Adrenal gland (tissue), 12 donors: ENCODE results near the gene ZRANB1. TPM values are rescaled to one million over a fixed set of nuclear protein-coding genes. Genes with fewer than 3 reads are reported as not detected.

Experiments
- DNase-seq, 7 donors: peaks; one replicate each; pipeline ENCODE4 v3.0.0-alpha.2; 2019 to 2020
- H3K27ac ChIP-seq, 5 donors: fragments of 200-600 bp; sonication (generic) in 4 of 5; 1 replicate in 3 of 5; 2 replicates in 2 of 5; pipeline versions ENCODE4 v1.5.1 to v1.8.0; 2016 to 2020; ENCODE audit warnings: mild to moderate bottlenecking in 1 of 5
- H3K27me3 ChIP-seq: fragments of 200-600 bp; 2 replicates; pipeline ENCODE4 v1.8.0; 2021
- H3K36me3 ChIP-seq, 2 donors: fragments of 200-600 bp; replicated peaks in 1 of 2; 1 replicate in 1 of 2; 2 replicates in 1 of 2; pipeline versions ENCODE4 v1.5.1 to v1.8.0; 2018 to 2022
- H3K4me1 ChIP-seq, 2 donors: fragments of 200-600 bp; replicated peaks in 1 of 2; 1 replicate in 1 of 2; 2 replicates in 1 of 2; pipeline versions ENCODE4 v1.5.1 to v1.8.0; 2018 to 2021
- H3K4me3 ChIP-seq, 4 donors: fragments of 200-600 bp; sonication (generic) in 3 of 4; one replicate each; pipeline ENCODE4 v1.5.1; 2016 to 2018
- H3K9me3 ChIP-seq, 3 donors: fragments of 200-600 bp; sonication (generic) in 1 of 3; replicated peaks in 1 of 3; 1 replicate in 2 of 3; 2 replicates in 1 of 3; pipeline versions ENCODE4 v1.5.1 to v1.8.0; 2016 to 2021
- POLR2A ChIP-seq, 2 donors: fragments of 450-650 bp; IDR thresholded peaks; one replicate each; pipeline ENCODE4 v1.6.1; 2017; ENCODE audit warnings: antibody characterized with exemption in 2 of 2, mild to moderate bottlenecking in 2 of 2, moderate library complexity in 1 of 2
- WGBS, 4 donors: extraction: QIAGEN DNeasy Blood & Tissue Kit in 2 of 4; methylation state at CpG; one replicate each; pipeline versions ENCODE4 v1.1.5 to v1.1.7; 2013 to 2017; 5-methylcytosine and 5-hydroxymethylcytosine counted together
- intact Hi-C, 2 donors: fragments of 100-400 bp; cut with DNase I; formaldehyde crosslinking; loops; one replicate each; pipeline versions ENCODE4 v1.14.1 to v1.15.0; 2022 to 2023
- polyA plus RNA-seq, 3 donors: library from polyadenylated mRNA; stranded (reverse); fragments of 200-250 nt in 2 of 3; fragments of 350-450 nt in 1 of 3; fragmentation: Illumina TruSeq in 1 of 3; extraction: RNeasy Lipid Tissue Mini Kit (QIAGEN cat#74804) in 1 of 3; gene quantifications; one replicate each; pipeline ENCODE4 v1.2.3, GENCODE V29; 2013 to 2014
- total RNA-seq, 9 donors: library from RNA; depleted of rRNA in 4 of 9; stranded (reverse); fragments of >200 nt in 4 of 9; fragments of 120-200 nt in 1 of 9; fragmentation: NEBNext Ultra II Directional in 1 of 9; extraction: Animal tissue kit (Norgen Biotek cat#: 25700) in 1 of 9; gene quantifications; one replicate each; pipeline versions ENCODE4 v1.1.0 to v1.2.4, GENCODE V29; 2013 to 2023
- TF ChIP-seq, protein P1 (sequence below), 6 experiments: fragments of 450-650 bp in 4 of 6; fragments of 200-600 bp in 2 of 6; sonication (generic) in 1 of 6; IDR thresholded peaks; 1 replicate in 5 of 6; 2 replicates in 1 of 6; pipeline versions ENCODE4 v1.5.1 to v1.8.0; 2016 to 2021; ENCODE audit warnings: antibody characterized with exemption in 6 of 6, mild to moderate bottlenecking in 2 of 6, moderate library complexity in 1 of 6
- donor health status: healthy with polysubstance abuse.
- donor health status: Bipolar disorder and iron deficiency.
- donor health status: DM: yes; HTN: yes; CAD: no.
- donor health status: DM: no; HTN: no; CAD: no.
- donor health status: DM: no; HTN: no; CAD: no.
- donor health status: DM: yes; HTN: yes; CAD: no.

Gene ZRANB1
- total and polyA plus RNA-seq, 12 donors = 20.2 to 64.7 (median 38.0) TPM

- Histone ChIP-seq H3K27me3 (no peaks in the 10 kb centered on the region), H3K9me3 (no peaks in the 10 kb centered on the region), H3K4me3 (no peak overlapping the region), H3K36me3 (no peaks in the 10 kb centered on the region), H3K4me1 (peaks cover 32 to 77% of the 10 kb centered on the region in 2 donors), H3K27ac (peak overlapping the region in 1 of 5 donors; percentile 69)
- 63 to 73% (median 67%) methylated on average over 2 of the region's 2 CpGs for WGBS, 4 donors
- intact Hi-C loops = no loop called here
- no peak for DNase-seq
- TF ChIP-seq, protein P1, sequence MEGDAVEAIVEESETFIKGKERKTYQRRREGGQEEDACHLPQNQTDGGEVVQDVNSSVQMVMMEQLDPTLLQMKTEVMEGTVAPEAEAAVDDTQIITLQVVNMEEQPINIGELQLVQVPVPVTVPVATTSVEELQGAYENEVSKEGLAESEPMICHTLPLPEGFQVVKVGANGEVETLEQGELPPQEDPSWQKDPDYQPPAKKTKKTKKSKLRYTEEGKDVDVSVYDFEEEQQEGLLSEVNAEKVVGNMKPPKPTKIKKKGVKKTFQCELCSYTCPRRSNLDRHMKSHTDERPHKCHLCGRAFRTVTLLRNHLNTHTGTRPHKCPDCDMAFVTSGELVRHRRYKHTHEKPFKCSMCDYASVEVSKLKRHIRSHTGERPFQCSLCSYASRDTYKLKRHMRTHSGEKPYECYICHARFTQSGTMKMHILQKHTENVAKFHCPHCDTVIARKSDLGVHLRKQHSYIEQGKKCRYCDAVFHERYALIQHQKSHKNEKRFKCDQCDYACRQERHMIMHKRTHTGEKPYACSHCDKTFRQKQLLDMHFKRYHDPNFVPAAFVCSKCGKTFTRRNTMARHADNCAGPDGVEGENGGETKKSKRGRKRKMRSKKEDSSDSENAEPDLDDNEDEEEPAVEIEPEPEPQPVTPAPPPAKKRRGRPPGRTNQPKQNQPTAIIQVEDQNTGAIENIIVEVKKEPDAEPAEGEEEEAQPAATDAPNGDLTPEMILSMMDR (IDR thresholded peaks at IDR 0.05) = no peak
- TF ChIP-seq POLR2A (IDR thresholded peaks at IDR 0.05) = no peak
Measured at GRCh38 chr10:124944982-124945381, 3.1 kb downstream of the ZRANB1 start.

GRCh38 chr10:124946945-124947344 lies 5.0 kb downstream of the ZRANB1 start:
- WGBS, 4 donors = 62 to 70% (median 66%) methylated on average over 2 of the region's 2 CpGs
- no peaks in the 10 kb centered on the region for H3K9me3 ChIP-seq
- no peak overlapping the region for H3K4me3 ChIP-seq
- no peak for DNase-seq
- peak overlapping the region in 1 of 5 donors; percentile 7 for H3K27ac ChIP-seq
- peaks cover 29 to 60% of the 10 kb centered on the region in 2 donors for H3K4me1 ChIP-seq
- H3K27me3 ChIP-seq = no peaks in the 10 kb centered on the region
- TF ChIP-seq POLR2A (IDR thresholded peaks at IDR 0.05) = no peak
- TF ChIP-seq, protein P1 (IDR thresholded peaks at IDR 0.05) = no peak
- intact Hi-C loops = no loop called here
- no peaks in the 10 kb centered on the region for H3K36me3 ChIP-seq

GRCh38 chr10:124949543-124949942 lies 7.6 kb downstream of the ZRANB1 start:
- peaks cover 7 to 34% of the 10 kb centered on the region in 2 donors for H3K4me1 ChIP-seq
- WGBS, 4 donors = 86 to 97% (median 91%) methylated on average over 5 of the region's 5 CpGs
- intact Hi-C loops = no loop called here
- DNase-seq = no peak
- no peak overlapping the region for H3K27ac ChIP-seq
- H3K4me3 ChIP-seq = no peak overlapping the region
- no peak for TF ChIP-seq POLR2A (IDR thresholded peaks at IDR 0.05)
- TF ChIP-seq, protein P1 (IDR thresholded peaks at IDR 0.05) = no peak
- H3K36me3 ChIP-seq = no peaks in the 10 kb centered on the region
- no peaks in the 10 kb centered on the region for H3K27me3 ChIP-seq
- no peaks in the 10 kb centered on the region for H3K9me3 ChIP-seq

DNA sequence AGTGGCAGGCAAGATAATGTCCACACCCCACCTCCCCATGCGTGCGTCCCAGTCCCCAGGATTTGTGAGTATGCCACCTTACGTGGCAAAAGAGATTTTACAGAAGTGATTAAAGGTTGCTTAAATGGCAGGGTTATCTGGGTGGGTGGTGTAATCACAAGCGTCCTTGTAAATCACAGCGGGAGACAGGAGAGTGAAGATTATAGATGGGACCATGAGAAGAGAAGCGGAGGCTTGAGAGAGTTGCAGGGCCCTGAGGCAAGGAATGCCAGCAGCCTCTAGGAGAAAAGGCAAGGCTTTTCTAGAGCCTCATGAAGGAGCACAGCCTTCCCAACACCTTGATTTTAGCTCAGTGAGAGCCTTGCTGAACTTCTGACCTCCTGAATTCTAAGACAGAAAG lies 10.2 kb downstream of the ZRANB1 start:
- peaks cover 5 to 27% of the 10 kb centered on the region in 2 donors for H3K4me1 ChIP-seq
- intact Hi-C loops = no loop called here
- H3K9me3 ChIP-seq = no peaks in the 10 kb centered on the region
- DNase-seq = peak in 1 of 7 donors; percentile 40
- no peak overlapping the region for H3K4me3 ChIP-seq
- 57 to 65% (median 63%) methylated on average over 6 of the region's 6 CpGs for WGBS, 4 donors
- no peaks in the 10 kb centered on the region for H3K36me3 ChIP-seq
- TF ChIP-seq, protein P1 (IDR thresholded peaks at IDR 0.05) = no peak
- TF ChIP-seq POLR2A (IDR thresholded peaks at IDR 0.05) = no peak
- no peaks in the 10 kb centered on the region for H3K27me3 ChIP-seq
- H3K27ac ChIP-seq = no peak overlapping the region
